Stimulated activated CD4-positive, alpha-beta T cell treated with anti-CD3 and anti-CD28 coated beads, Interleukin-2, amount 100 ng/mL, for 4 hours (primary cell): Measurements from ENCODE around the gene NTM.

Source experiments
- DNase-seq: peaks from one replicate; pipeline ENCODE4 v3.0.0-alpha.2; 2020; ENCODE audit warnings: low read depth

The NTM gene

GRCh38 chr11:131601586-131601985, 231.2 kb downstream of the NTM start:
- no peak for DNase-seq

- DNase-seq: no peak
These were observed 232.0 kb downstream of the NTM start for GRCh38 chr11:131602431-131602830.

GRCh38 chr11:131606811-131607335, 236.5 kb downstream of the NTM start:
- no peak for DNase-seq

DNA sequence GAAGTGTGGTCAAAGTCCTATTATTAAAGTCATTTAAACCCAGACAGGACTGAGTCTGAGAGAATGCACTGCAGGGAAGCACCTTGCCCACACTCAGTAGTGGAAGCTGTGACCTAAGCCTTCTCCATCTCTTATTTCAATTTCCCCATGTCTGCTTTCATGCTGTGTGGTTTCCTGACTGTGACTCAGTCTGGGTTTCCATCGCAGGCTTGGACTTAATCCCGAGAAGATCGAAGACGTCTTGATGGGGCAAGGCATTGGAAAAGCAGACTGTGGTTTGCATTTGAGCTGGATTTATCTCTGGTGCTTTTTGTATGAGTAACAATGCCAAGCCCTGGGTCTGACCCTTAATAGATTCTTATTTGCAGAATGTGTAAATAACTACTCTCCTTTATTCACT, 238.9 kb downstream of the NTM start:
- no peak for DNase-seq

- no peak for DNase-seq
These were observed 239.5 kb downstream of the NTM start for GRCh38 chr11:131609921-131610320.

DNA sequence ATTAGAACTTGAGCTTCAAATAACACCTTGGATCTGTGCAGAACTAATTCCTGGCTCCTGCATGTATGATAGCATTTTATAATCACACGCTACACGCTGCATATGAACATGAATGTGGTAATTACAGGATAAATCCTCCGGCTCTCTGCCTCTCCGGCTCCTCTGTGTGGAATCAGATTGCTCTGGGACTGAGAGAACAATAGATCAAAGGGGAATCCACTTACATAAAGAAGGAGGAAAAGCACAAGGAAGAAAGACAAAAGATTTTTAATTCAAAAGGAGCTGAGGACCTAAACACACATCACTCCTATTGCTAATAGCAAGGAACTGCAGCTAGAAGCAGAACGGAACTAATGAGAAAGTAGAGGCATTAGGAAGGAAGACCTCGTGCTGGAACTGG, 240.9 kb downstream of the NTM start:
- no peak for DNase-seq

GRCh38 chr11:131612533-131612932, 242.1 kb downstream of the NTM start:
- no peak for DNase-seq

DNA sequence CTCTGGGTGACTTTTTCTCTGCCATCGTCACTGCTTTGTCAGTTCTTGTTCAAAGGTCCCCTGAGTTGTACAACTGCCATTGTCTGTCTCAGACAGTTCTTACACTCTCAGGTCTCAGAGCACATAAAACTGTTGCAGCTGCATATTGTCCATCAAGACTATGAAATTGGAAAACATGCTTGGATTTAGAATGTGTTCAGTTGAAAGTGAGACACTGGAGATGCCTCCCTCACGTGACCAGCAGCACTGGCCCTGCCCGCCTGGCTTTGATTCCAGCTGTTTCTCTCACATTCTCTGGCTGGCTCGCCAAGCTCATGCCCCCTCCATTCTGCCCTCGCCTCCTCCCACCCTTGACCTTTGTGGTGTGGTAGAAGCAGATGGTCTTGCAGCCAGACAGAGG, 244.2 kb downstream of the NTM start:
- DNase-seq: no peak

- no peak for DNase-seq
These were observed 245.2 kb downstream of the NTM start for GRCh38 chr11:131615611-131616010.

GRCh38 chr11:131616481-131617140, 246.2 kb downstream of the NTM start:
- DNase-seq: no peak

DNA sequence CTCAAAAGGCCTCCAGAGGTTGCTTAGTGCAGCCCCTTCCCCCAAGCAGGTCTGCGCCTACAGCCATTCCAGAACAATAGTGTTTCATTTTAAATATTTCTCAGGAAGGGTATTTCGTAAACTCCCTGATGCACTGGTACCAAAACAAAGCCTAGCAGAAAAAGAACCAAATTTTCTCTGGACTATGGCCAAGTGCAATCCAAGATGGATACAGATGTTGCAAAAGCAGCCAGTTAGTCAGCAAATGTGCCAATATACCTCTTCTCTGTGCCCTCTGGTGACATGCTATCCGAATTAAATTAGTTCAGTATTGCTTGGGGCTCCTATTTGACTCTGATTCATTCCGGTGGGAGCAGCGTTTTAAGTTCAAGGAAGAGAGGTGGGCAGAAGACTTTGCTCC, 247.8 kb downstream of the NTM start:
- DNase-seq: no peak

GRCh38 chr11:131622193-131622592, 251.8 kb downstream of the NTM start:
- no peak for DNase-seq

GRCh38 chr11:131624531-131624930, 254.1 kb downstream of the NTM start:
- no peak for DNase-seq

DNA sequence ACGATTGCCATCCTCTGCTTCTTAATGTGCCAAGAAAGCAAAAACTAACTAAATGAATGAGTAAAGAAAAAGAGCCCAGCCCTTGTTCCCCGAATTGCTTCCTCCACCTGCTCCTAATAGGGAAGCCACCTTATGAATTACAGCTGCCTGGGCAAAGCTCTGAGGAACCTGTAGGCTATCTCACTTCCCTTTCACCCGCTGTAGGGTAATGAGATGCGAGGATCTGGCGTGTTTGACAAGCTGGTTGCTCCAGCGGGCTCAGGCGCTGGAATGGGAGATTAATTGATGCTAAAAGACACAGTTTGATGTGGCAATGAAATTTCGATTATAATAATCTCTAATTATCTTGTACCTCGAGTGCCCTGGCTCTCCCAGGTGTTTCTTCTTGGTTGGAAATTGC, 256.4 kb downstream of the NTM start:
- no peak for DNase-seq

DNA sequence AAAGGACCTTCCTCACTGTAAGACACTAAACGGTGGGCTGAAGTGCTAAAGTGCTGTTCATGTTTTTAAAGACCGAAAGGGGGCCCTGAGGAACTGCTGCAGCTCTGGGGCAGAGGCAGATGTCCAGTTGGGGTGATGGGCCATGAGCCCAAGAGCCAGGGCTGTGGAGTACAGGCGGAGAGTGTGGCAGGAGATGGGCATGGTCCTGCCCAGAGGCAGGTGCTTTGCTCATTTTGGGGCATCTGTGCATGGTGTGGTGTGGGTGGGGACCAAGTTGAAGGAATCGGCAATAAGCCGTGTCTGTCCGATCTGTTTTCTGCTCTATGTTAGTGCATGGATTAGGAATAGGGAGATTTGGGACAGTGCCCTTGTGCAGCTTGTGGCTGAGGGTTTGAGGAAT, 258.3 kb downstream of the NTM start:
- DNase-seq: no peak

DNA sequence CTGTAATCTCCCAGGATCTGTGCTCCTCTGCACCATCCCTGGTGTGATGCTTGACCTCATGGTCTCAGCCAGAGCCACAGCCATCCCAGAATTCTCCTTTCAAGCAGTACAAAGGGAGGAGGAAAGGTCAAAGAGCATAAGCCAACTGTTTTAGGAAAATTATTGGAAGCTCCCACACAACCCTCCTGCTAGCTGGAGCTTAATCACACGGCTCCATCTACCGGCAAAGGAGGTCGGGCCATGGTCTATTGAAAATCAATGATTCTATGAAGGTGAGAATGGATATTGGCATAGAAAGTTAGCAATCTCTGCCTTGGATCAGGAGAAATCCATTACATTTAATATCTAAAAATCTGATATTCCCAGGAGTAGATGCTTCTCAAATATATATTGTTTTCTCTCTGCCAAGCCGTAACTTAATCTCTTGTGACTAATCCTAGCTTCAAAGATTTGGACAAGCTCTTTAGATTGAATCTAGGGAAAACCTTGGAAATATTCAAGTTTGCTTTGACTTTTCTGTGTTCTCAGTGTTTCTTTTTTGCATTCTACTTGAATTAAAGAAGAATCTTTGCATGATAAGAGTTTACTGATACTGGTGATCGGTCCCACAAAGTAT, 259.6 kb downstream of the NTM start:
- DNase-seq: no peak

DNA sequence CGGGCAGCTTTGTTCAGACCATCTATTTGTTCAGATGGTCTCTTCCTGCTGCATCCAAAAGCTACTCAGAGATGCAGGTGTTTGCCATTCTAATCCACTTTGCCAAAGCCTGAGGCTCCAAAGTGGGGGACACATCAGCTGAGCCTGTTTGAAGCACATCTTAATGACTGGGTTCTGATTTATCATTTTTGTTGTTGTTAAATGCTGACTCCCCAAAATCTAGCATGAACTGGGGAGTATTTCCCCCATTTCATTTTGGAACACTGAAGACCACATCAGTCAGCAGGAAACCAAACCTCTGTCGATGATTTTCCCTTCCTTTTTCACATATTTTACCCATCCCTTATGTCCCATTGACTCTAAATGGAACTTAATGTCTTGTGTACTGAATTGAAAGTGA, 262.6 kb downstream of the NTM start:
- no peak for DNase-seq

GRCh38 chr11:131633921-131634715, 263.7 kb downstream of the NTM start:
- no peak for DNase-seq

GRCh38 chr11:131637469-131638175, 267.2 kb downstream of the NTM start:
- DNase-seq: no peak

- no peak for DNase-seq
These were observed 268.5 kb downstream of the NTM start for GRCh38 chr11:131638889-131639288.

DNA sequence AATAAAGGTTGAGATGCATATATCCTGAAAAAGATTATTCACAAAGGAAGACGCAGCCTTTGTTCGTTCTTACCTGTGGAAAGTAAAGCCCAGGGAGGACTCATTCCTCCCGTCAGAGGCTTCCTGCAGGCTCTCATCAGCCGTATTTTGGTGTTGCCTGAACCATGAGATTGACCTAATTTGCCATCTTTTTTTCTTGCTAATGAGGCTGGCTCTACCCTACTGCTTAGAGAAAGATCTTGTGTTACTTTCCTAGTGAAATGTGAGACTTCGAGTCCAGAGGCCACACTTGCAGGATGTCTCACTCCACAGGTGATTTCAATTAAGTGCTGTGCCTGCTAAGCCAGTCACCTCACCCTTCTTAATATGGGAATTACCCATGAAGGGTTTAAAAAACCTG, 269.9 kb downstream of the NTM start:
- DNase-seq: no peak

- no peak for DNase-seq
These were observed 272.5 kb downstream of the NTM start for GRCh38 chr11:131642756-131643531.
